Activated CD4-positive, alpha-beta T cell treated with anti-CD3 and anti-CD28 coated beads for 1 hour (primary cell): ENCODE data around the gene IPO5.
"Not testable (repeated sequence)": the region's sequence is repeated elsewhere in the genome, so short reads cannot be mapped to it uniquely, and the experiment has no call there.

Experiments used
- DNase-seq: peaks from one replicate; pipeline ENCODE4 v3.0.0-alpha.2; 2020

The IPO5 gene

DNA sequence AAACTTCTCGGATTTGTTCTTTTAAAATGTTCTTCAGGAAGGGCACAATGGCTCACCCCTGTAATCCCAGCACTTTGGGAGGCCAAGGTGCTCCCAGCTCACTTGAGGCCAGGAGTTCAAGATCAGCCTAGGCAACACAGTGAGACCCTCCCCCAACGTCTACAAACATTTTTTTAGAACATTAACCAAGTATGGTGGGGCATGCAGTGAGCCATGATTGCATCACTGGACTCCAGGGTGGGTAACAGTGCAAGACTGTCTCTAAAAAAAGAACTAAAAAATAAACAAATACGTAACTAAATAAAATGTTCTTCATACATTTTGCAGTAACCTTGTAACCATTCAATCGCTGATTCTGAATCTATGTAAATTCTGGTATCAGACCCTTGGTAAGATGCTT is 2.1 kb upstream of the IPO5 start:
- no peak for DNase-seq

GRCh38 chr13:97952831-97953230 is 644 bp upstream of the IPO5 start:
- not testable (repeated sequence) for DNase-seq

DNA sequence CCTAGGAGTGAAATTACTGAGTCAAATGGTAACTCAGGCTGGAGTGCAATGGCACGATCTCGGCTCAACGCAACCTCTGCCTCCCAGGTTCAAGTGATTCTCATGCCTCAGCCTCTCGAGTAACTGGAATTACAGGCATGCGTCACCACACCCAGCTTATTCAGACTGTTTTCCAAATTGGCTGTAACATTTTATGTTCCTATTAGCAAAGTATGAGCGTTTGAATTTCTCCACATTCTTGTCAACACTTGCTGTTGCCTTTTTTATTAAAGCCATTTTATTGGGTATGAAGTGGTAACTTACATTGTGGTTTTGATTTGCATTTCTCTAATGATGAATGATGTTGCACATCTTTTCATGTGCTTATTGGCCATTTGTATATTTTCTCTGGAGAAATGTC is 7.9 kb downstream of the IPO5 start:
- DNase-seq, result no peak

DNA sequence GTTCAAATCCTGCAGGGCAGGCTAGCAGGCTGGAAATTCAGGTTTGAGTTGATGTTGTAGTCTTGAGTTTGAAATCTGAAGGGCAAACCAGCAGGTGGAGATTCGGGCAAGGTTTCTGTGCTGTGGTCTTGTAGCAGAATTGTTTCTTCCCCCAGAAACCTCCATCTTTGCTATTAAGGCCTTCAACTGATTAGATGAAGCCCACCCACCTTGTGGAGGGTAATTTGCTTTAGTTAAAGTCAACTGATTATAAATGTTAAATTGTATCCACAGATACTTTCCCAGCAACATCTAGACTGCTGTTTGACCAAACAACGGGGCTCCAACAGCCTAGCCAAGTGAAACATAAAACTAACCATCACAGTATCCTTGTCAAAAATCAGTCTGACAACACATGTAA is 9.4 kb downstream of the IPO5 start:
- no peak for DNase-seq

DNA sequence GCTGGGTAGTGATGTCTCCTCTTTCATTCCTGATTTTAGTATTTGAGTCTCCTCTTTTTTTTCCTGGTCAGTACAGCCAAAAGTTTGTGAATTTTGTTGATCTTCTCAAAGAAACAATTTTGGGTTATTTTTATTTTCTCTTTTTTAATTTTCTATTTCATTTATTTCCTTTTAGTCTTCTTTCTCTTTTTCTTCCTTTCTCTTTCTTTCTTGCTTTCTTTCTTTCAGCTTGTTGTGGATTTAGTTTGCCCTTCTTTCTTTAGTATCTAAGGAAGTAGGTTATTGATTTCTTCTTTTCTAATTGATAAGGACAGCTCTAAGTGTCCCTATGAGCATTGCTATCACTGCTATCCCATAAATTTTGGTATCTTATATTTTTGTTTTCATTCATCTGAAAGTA is 13.8 kb downstream of the IPO5 start:
- DNase-seq, result no peak

- no peak for DNase-seq
Observed at GRCh38 chr13:97967948-97968347, 14.5 kb downstream of the IPO5 start.

DNA sequence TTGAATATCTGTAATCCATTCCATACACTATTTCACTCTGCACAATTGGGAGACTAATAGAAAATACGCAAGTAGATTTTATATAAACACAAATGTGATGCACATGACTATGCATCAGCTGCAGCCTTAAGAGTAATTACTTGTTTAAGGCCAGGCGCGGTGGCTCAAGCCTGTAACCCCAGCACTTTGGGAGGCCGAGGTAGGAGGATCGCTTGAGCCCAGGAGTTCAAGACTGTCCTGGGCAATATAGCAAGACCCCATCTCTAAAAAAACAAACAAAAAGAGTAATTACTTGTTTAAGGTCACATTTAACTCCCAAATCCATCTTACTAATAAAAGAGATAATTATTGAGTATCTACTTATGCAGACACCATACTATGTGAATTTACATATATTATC is 18.0 kb downstream of the IPO5 start:
- no peak for DNase-seq

DNA sequence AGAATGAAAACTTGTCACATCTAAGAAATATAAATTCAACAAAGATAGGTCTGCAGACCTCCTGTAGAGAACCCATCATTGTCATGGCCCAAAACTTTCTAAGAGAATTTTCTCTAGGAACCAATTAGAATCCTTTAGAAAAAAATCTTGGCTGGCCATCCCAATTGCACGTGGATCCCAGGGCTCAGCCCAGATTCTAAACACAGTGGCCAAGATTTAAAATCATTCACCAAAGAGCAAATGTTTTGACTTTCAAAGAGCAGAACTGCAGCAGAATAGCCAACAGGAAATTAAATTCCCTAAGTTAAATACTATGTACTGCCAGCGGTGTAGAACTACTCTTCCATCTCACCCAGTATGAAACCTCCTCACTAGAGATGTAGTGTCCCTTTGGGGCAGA is 21.3 kb downstream of the IPO5 start:
- no peak for DNase-seq

DNA sequence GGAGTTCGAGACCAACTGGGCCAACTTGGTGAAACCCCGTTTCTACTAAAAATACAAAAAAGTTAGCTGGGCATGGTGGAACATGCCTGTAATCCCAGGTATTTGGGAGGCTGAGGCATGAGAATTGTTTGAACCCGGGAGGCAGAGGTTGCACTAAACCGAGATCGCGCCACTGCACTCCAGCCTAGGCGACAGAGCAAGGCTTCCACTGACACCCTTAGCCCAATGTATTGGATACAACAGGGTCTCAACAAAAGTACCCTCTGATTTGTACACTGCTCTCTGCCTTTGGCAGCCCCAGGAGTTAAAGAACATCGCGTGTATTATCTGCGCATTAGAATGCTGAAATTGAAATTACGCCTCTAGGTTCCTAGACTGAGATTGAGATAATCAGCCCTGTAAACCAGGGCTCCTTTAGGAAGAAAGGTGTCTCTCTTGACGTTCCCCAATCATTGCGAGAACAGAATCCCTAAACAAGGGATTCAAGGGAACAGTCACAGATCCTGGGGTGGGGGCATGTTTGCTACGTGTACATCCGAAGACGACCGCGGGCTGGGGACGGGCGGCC is 21.9 kb downstream of the IPO5 start:
- DNase-seq, result no peak

GRCh38 chr13:97975848-97976609 is 22.6 kb downstream of the IPO5 start:
- peak; percentile 84 for DNase-seq

GRCh38 chr13:97976610-97977521 is 23.4 kb downstream of the IPO5 start:
- peak; percentile 11 for DNase-seq

DNA sequence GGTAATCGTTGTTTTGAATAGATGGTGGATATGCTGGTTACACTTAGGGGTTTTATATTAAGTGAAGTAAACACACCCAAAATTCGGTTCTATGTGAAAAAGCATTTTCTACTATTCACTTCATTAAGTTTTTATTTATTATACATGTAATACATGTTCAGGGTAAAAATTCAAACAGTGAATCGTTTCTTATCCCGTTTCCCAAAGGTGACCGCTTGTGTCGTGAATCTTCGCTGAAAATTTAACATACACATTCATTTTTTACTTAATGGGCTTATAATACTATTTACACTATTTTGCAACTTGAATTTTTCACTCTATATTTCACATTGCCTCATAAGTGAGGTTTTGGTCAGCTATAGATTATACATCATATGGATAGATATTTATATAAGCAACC is 24.5 kb downstream of the IPO5 start:
- no peak for DNase-seq

DNA sequence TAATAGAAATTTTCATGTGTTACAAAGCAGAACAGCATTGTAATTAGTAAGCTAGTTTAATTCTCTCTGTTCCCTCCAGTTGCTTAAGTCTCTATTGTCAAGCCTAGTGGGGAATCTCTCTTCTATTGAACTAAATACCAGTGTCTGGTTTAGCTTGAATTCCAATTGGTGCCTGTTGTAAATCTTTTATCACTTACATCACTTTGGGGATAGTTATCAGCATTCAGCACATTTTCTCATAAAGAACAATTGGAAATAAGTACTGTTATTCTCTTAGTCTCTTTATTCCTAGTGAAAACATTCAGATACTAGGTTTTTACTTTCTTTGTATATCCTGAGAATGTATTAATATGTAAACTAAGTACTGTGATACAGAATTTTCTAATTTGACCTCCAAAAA is 25.2 kb downstream of the IPO5 start:
- no peak for DNase-seq

DNA sequence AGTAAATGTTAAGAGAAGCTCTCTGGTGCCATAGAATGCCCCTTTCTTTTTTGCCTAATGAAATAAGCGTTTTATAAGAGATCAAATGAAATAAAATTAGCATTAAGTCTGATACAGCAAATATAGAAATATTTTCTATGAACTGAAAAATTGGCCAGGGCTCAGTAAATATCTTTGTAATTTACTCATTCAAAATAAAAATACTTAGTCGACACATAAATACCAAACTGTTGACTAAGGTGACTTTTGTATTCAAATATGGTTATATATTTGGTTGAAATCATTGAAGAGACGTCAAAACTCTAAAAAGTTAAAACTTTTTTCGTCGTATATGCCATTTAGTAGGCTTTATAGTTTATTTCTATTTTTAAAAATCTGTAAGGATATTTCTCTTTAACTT is 25.6 kb downstream of the IPO5 start:
- DNase-seq, result no peak

- DNase-seq, result no peak
Observed at GRCh38 chr13:97979556-97979955, 26.1 kb downstream of the IPO5 start.

DNA sequence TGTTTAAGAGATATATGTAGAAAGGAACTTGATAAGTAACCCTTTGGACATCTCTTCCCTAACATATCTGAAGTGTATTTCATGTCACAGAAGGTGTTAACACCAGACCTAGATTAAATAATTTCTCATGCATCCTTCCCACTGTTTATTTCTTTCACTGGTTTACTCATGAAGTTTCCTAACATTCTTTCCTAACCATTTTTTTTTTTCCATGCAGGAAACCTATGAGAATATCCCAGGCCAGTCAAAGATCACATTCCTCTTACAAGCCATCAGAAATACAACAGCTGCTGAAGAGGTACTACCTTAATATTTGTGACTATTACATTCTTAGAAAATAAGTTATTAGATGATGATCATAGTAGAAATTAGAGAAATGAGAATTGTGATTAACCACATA is 28.8 kb downstream of the IPO5 start:
- DNase-seq, result no peak

GRCh38 chr13:97986835-97987234 is 33.4 kb downstream of the IPO5 start:
- DNase-seq, result no peak

GRCh38 chr13:97999653-98000052 is 46.2 kb downstream of the IPO5 start:
- no peak for DNase-seq

DNA sequence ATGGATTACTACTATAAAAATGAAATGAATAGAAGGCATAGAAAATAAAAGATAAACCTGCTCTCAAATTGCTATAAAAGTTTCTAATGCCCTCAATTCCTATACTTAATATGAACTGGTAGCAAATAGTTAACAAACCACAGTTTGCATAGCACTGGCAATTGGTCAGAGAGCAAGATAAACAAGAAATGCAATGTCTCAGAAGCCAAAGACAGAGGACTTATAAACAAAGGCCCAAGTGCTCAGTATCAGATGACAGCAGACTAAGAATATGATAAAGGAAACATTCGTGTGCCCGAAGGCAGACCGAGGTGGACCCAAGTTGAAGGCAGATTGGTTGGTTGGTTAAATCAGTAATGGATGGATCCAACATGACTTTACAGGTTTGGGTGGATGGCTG is 50.6 kb downstream of the IPO5 start:
- DNase-seq, result no peak

DNA sequence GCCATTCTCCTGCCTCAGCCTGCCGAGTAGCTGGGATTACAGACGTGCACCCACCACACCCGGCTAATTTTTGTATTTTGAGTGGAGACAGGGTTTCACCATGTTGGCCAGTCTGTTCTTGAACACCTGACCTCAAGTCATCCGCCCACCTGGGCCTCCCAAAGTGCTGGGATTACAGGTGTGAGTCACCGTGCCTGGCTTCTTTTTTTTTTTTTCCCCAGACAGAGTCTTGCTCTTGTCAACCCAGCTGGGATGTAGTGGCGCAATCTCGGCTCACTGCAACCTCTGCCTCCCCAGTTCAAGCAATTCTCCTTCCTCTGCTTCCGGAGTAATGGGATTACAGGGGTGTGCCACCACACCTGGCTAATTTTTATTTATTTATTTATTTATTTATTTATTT is 51.5 kb downstream of the IPO5 start:
- DNase-seq, result not testable (repeated sequence)

GRCh38 chr13:98007001-98007400 is 53.5 kb downstream of the IPO5 start:
- no peak for DNase-seq

DNA sequence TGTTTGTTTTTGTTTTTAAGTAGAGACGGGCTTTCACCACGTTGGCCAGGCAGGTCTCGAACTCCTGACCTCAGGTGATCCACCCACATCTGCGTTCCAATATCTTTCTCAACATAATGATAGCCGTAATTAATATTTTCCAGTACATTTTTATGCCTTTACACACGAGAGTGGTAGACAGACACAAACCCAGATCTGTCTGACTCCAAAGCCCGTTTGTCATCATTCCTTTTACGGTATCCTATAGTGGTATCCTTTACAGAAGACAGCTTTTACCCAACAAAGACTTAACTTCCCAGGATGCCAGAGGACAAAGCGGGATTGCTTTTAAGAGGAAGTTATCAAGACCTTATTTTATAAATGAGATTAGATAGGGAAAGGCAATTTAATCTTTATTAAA is 59.8 kb downstream of the IPO5 start:
- DNase-seq, result no peak

GRCh38 chr13:98014766-98015165 is 61.3 kb downstream of the IPO5 start:
- no peak for DNase-seq

- no peak for DNase-seq
Observed at GRCh38 chr13:98018293-98018692, 64.8 kb downstream of the IPO5 start.
